Nephron (organoid): Measurements from ENCODE around the gene MISP.

Experiments used
- H3K27ac Mint-ChIP-seq, 3 experiments: 2 replicates each; pipeline ENCODE4 v1.8.0; 2020; ENCODE audit warnings: mixed read lengths in 3 of 3, mild to moderate bottlenecking in 2 of 3, moderate library complexity in 1 of 3
- H3K27me3 Mint-ChIP-seq: 2 replicates; pipeline ENCODE4 v1.8.0; 2021; ENCODE audit warnings: low read depth, mild to moderate bottlenecking, moderate library complexity, mixed read lengths
- H3K36me3 Mint-ChIP-seq: 2 replicates; pipeline ENCODE4 v1.8.0; 2020; ENCODE audit warnings: low read depth, mixed read lengths
- H3K4me1 Mint-ChIP-seq: 2 replicates; pipeline ENCODE4 v1.8.0; 2020; ENCODE audit warnings: mixed read lengths
- H3K4me3 Mint-ChIP-seq, 3 experiments: 2 replicates each; pipeline ENCODE4 v1.8.0; 2020; ENCODE audit warnings: mild to moderate bottlenecking in 3 of 3, mixed read lengths in 3 of 3, moderate library complexity in 2 of 3
- H3K9me3 Mint-ChIP-seq: 2 replicates; pipeline ENCODE4 v1.8.0; 2020; ENCODE audit warnings: mixed read lengths
- CTCF ChIP-seq, 3 experiments: fragments of 200-600 bp; sonication (generic); IDR thresholded peaks; one replicate each; pipeline ENCODE4 v1.5.0; 2021; ENCODE audit warnings: antibody characterized with exemption in 3 of 3; ENCODE audit not compliant: unreplicated experiment in 3 of 3

The MISP gene

GRCh38 chr19:797528-798414, 46.9 kb downstream of the MISP start:
- H3K9me3 Mint-ChIP-seq, result no peaks in the 10 kb centered on the region
- TF ChIP-seq CTCF (IDR thresholded peaks at IDR 0.05; ENCODE audit: unreplicated experiment in 3 of 3), result no peak
- peaks cover 42% of the 10 kb centered on the region for H3K4me1 Mint-ChIP-seq
- H3K27me3 Mint-ChIP-seq, result no peaks in the 10 kb centered on the region
- peaks cover 17% of the 10 kb centered on the region for H3K36me3 Mint-ChIP-seq
- H3K27ac Mint-ChIP-seq, result peak overlapping the region; percentile 91 to 98 (median 96)
- H3K4me3 Mint-ChIP-seq, result peak overlapping the region; percentile 96 to 98 (median 98)

GRCh38 chr19:798415-799075, 47.6 kb downstream of the MISP start:
- H3K27ac Mint-ChIP-seq, result peak overlapping the region; percentile 91 to 98 (median 96)
- no peaks in the 10 kb centered on the region for H3K27me3 Mint-ChIP-seq
- peaks cover 50% of the 10 kb centered on the region for H3K4me1 Mint-ChIP-seq
- peak overlapping the region; percentile 96 to 98 (median 98) for H3K4me3 Mint-ChIP-seq
- TF ChIP-seq CTCF (IDR thresholded peaks at IDR 0.05; ENCODE audit: unreplicated experiment in 3 of 3), result no peak
- H3K36me3 Mint-ChIP-seq, result peaks cover 25% of the 10 kb centered on the region
- no peaks in the 10 kb centered on the region for H3K9me3 Mint-ChIP-seq

DNA sequence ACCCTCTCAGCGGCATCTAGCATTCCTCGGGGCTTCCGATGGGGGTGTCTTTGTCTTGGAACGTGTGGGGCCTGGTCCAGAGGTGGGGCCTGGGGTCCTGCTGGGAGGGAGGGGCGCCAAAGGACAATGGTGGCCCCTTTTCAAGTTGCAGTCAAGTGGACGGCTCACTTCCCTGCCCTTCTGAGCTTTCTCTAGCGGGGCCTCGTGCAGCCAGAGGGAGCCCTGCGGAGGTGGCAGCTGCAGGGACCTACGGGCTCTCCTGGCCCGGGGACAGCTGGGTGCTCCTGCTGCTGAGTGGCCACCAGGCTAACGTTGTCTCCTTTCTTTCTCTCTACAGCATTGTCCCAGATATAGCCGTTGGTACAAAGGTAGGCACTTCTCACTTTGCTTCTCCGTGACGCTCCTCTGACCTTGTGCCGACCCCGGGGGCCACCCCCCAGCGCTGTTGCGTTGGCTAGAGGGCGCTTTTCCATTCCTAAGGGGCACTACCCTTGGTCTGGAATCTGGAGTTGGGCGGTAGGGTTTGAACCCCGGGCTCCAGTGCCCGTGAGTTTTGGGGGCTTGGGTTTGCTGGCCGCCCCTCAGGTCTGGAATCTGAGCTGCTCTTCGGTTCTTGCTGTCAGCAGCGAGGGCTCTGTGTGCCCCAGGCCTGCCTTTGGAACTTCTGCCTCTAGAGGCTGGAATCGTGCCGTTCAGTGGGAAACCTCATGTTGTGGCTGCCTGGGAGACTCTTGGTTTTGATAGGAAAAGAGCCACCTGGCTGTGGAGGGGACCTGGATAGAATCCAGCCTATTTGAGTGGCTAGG, 48.4 kb downstream of the MISP start:
- TF ChIP-seq CTCF (IDR thresholded peaks at IDR 0.05; ENCODE audit: unreplicated experiment in 3 of 3), result peak in 2 of 3 experiments; percentile 7 to 21
- Mint-ChIP-seq H3K4me3 (peak overlapping the region; percentile 96 to 98 (median 98)), H3K27ac (peak overlapping the region; percentile 91 to 98 (median 96)), H3K27me3 (no peaks in the 10 kb centered on the region), H3K36me3 (peaks cover 32% of the 10 kb centered on the region), H3K4me1 (peaks cover 53% of the 10 kb centered on the region), H3K9me3 (no peaks in the 10 kb centered on the region)

DNA sequence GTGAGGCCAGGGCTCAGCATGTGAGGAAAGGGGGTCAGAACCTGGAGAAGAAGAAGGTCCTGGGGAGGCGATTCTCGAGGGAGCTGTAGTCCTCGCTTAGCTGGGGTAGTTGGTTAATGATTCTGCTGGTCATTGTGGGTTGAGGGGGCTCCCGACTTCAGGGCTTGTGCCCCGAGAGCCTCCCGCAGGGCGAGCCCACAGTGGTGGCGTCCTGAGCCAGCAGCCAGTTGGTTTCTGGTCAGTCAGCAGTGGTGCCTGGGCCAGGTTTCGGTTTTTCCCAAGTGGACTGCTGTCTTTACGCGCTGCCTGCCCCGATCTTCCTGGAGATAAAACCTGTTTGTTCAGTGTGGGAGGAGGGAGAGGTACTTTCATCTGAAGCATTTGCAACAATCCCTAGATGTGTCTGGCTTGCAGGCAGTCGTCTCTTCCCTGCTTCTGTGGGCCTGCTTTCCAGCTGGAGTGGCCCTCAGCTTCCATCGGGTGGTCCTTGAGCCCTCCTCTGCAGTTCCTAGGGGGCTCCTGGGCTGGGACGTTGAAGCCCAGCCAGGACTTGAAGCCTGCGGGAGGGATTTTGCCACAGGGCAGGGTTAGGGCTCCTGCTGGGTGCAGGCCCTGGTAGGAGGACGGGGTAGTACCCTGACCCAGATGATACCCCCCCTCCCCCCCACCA, 49.6 kb downstream of the MISP start:
- no peaks in the 10 kb centered on the region for H3K27me3 Mint-ChIP-seq
- H3K27ac Mint-ChIP-seq, result peak overlapping the region; percentile 88 to 98 (median 91)
- peaks cover 35% of the 10 kb centered on the region for H3K36me3 Mint-ChIP-seq
- H3K4me3 Mint-ChIP-seq, result peak overlapping the region; percentile 96 to 98 (median 98)
- peaks cover 53% of the 10 kb centered on the region for H3K4me1 Mint-ChIP-seq
- no peaks in the 10 kb centered on the region for H3K9me3 Mint-ChIP-seq
- TF ChIP-seq CTCF (IDR thresholded peaks at IDR 0.05; ENCODE audit: unreplicated experiment in 3 of 3), result no peak

DNA sequence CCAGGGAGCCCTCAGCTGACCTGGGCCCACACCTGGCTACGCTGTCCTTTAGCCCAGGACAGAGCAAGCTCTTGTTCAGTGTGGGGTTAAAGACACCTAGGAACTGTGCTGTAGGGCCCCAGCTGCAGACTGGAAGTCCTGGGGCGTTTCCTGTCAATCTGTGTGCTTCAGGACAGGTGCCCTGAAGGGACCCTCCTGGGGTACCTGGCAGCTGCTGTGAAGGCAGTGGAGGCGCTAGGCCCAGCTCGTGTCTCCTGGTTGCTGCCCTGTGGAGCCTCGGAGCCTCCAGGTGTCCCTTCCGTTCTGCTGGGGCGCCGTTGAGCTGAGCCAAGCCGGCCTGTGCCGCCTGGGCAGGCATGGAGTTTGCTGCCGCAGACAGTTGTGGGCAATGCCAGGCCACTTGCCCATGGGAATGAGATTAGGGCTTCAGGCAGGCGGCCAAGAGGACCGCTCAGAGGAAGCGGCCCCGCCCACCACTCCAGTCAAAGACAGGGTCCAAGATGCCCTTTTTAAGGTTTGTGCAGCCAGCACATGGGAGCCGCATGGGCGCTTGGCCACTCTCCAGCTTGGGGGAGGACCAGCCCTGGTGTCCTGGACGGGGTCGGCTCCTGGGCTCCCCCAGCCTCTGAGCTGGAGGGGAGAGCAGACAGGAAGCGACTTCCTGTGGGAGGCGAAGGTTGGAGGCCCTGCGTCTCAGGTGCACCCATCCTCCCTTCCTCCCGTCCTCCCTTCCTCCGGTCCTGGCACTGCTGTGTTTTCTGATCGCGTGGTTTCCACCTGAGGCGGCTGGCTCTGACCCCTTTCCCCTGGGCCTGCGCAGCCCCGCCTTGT, 50.3 kb downstream of the MISP start:
- H3K36me3 Mint-ChIP-seq, result peaks cover 35% of the 10 kb centered on the region
- H3K4me3 Mint-ChIP-seq, result peak overlapping the region; percentile 72 to 82 (median 78)
- H3K27me3 Mint-ChIP-seq, result no peaks in the 10 kb centered on the region
- H3K4me1 Mint-ChIP-seq, result peaks cover 53% of the 10 kb centered on the region
- no peaks in the 10 kb centered on the region for H3K9me3 Mint-ChIP-seq
- H3K27ac Mint-ChIP-seq, result peak overlapping the region; percentile 33 to 91 (median 88)
- no peak for TF ChIP-seq CTCF (IDR thresholded peaks at IDR 0.05; ENCODE audit: unreplicated experiment in 3 of 3)
